Fibroblast of villous mesenchyme (primary cell): ENCODE measurements around the gene NYAP1. TPM values are rescaled to one million over a fixed set of nuclear protein-coding genes. Genes with fewer than 3 reads are reported as not detected.
A peak's percentile ranks its signal among the peaks of the same experiment; 100 is the strongest.
"Not testable (repeated sequence)": the region's sequence is repeated elsewhere in the genome, so short reads cannot be mapped to it uniquely, and the experiment has no call there.

ENCODE experiments used
- DNase-seq: peaks from one replicate; pipeline ENCODE4 v3.0.0-alpha.2; 2010; ENCODE audit warnings: low read depth
- H3K4me3 ChIP-seq: 2 replicates; pipeline ENCODE4 v1.5.1; 2011; ENCODE audit warnings: low read depth, mild to moderate bottlenecking, low read length
- CTCF ChIP-seq: IDR thresholded peaks from 2 replicates; pipeline ENCODE4 v1.5.1; 2012; ENCODE audit warnings: low read depth, mild to moderate bottlenecking, low read length; ENCODE audit not compliant: insufficient read depth
- total RNA-seq: library from RNA; depleted of rRNA; stranded (reverse); fragments of >200 nt; gene quantifications from 2 replicates; pipeline ENCODE4 v1.2.3, GENCODE V29; 2012

Gene NYAP1
- total RNA-seq, 1 donor = 0.43 TPM

- no peak overlapping the region for H3K4me3 ChIP-seq
- no peak for TF ChIP-seq CTCF
- no peak for DNase-seq
Measured at GRCh38 chr7:100441641-100442535, 41.8 kb upstream of the NYAP1 start.

- DNase-seq = no peak
- H3K4me3 ChIP-seq = no peak overlapping the region
- no peak for TF ChIP-seq CTCF
Measured at GRCh38 chr7:100443096-100443840, 40.5 kb upstream of the NYAP1 start.

GRCh38 chr7:100444311-100445278, 39.1 kb upstream of the NYAP1 start:
- DNase-seq = peak; percentile 58
- no peak for TF ChIP-seq CTCF
- H3K4me3 ChIP-seq = no peak overlapping the region

- no peak overlapping the region for H3K4me3 ChIP-seq
- peak; percentile 39 for DNase-seq
- no peak for TF ChIP-seq CTCF
Measured at GRCh38 chr7:100446040-100446439, 37.7 kb upstream of the NYAP1 start.

GRCh38 chr7:100447363-100447762, 36.4 kb upstream of the NYAP1 start:
- DNase-seq, H3K4me3 ChIP-seq: not testable (repeated sequence)

- TF ChIP-seq CTCF = no peak
- DNase-seq = peak; percentile 44
- H3K4me3 ChIP-seq = no peak overlapping the region
Measured at GRCh38 chr7:100449190-100449795, 34.4 kb upstream of the NYAP1 start.
